Nasal cavity respiratory epithelium epithelial cell of viscerocranial mucosa (primary cell): ENCODE measurements around the gene TMEM54. TPM values are rescaled to one million over a fixed set of nuclear protein-coding genes. Genes with fewer than 3 reads are reported as not detected.

Experiments
- total RNA-seq: library from RNA; depleted of rRNA; stranded (reverse); fragments of >200 nt; gene quantifications from 2 replicates; pipeline ENCODE4 v1.2.3, GENCODE V29; 2014

Gene TMEM54
- 68.4 and 106 TPM in 2 replicates for total RNA-seq

GRCh38 chr1:32900956-32901822, at the start of gene TMEM54:
TMEM54 (minus strand) TSS chr1:32901389; CDS start chr1:32901238, 151 bp downstream.

GRCh38 chr1:32886004-32886827, 15.0 kb downstream of the TMEM54 start, which contains the start of gene HPCA:
HPCA (plus strand) TSS chr1:32886491; CDS start chr1:32888899, 2,408 bp downstream.

GRCh38 chr1:32870615-32871363, 30.4 kb downstream of the TMEM54 start, which contains the start of gene FNDC5:
FNDC5 (minus strand) TSS chr1:32870912.

Other genes with a start within 250 kb of the TMEM54 start
- gene SYNC, start 198.6 kb downstream of the TMEM54 start, total RNA-seq: 1.7 and 10.9 TPM in 2 replicates
- gene YARS1, start 84.0 kb downstream of the TMEM54 start, total RNA-seq: 244 and 362 TPM in 2 replicates
- gene S100PBP, start 83.7 kb downstream of the TMEM54 start, total RNA-seq: 17.4 and 46.9 TPM in 2 replicates
- gene FNDC5, start 30.5 kb downstream of the TMEM54 start, total RNA-seq: under 0.01 TPM in 1 of 2 replicates, not detected in the other
- gene HPCA, start 14.9 kb downstream of the TMEM54 start, total RNA-seq: not detected in 2 replicates
- gene RNF19B, start 63.4 kb upstream of the TMEM54 start, total RNA-seq: 40.3 and 46.7 TPM in 2 replicates
- gene AK2, start 135.5 kb upstream of the TMEM54 start, total RNA-seq: 74.8 and 103 TPM in 2 replicates
- gene AZIN2, start 179.8 kb upstream of the TMEM54 start, total RNA-seq: 2.7 and 3.6 TPM in 2 replicates